Measurements from ENCODE around the gene ITGB5.
A peak's percentile ranks its signal among the peaks of the same experiment; 100 is the strongest.
"Not testable (repeated sequence)": the region's sequence is repeated elsewhere in the genome, so short reads cannot be mapped to it uniquely, and the experiment has no call there.

Gene ITGB5

GRCh38 chr3:124786511-124787241 lies 100.5 kb downstream of the ITGB5 start:
- DNase-seq, result no peak

GRCh38 chr3:124785973-124786372 lies 101.2 kb downstream of the ITGB5 start:
- no peak for DNase-seq

GRCh38 chr3:124784686-124785382 lies 102.3 kb downstream of the ITGB5 start:
- DNase-seq, result peak; percentile 23

- no peak for DNase-seq
These were observed 103.5 kb downstream of the ITGB5 start for GRCh38 chr3:124783696-124784095.

GRCh38 chr3:124782377-124782712 lies 104.8 kb downstream of the ITGB5 start:
- DNase-seq, result not testable (repeated sequence)

- DNase-seq, result no peak
These were observed 105.4 kb downstream of the ITGB5 start for GRCh38 chr3:124781476-124782376.

- DNase-seq, result no peak
These were observed 106.2 kb downstream of the ITGB5 start for GRCh38 chr3:124780761-124781475.

GRCh38 chr3:124780356-124780755 lies 106.8 kb downstream of the ITGB5 start:
- no peak for DNase-seq

- DNase-seq, result no peak
These were observed 107.4 kb downstream of the ITGB5 start for GRCh38 chr3:124779751-124780191.

- DNase-seq, result no peak
These were observed 108.0 kb downstream of the ITGB5 start for GRCh38 chr3:124779116-124779515.

GRCh38 chr3:124777762-124778470 lies 109.2 kb downstream of the ITGB5 start:
- no peak for DNase-seq

- DNase-seq, result no peak
These were observed 110.3 kb downstream of the ITGB5 start for GRCh38 chr3:124776856-124777255.

- DNase-seq, result no peak
These were observed 111.3 kb downstream of the ITGB5 start for GRCh38 chr3:124775877-124776276.

- no peak for DNase-seq
These were observed 112.2 kb downstream of the ITGB5 start for GRCh38 chr3:124774841-124775402.

- no peak for DNase-seq
These were observed 112.8 kb downstream of the ITGB5 start for GRCh38 chr3:124774327-124774718.

GRCh38 chr3:124773351-124774326 lies 113.5 kb downstream of the ITGB5 start:
- no peak for DNase-seq

GRCh38 chr3:124772081-124772831 lies 114.9 kb downstream of the ITGB5 start:
- no peak for DNase-seq

- no peak for DNase-seq
These were observed 116.1 kb downstream of the ITGB5 start for GRCh38 chr3:124771083-124771445.

GRCh38 chr3:124770336-124771082 lies 116.7 kb downstream of the ITGB5 start:
- DNase-seq, result no peak

Measured in activated CD4-positive, alpha-beta T cell treated with anti-CD3 and anti-CD28 coated beads, Interleukin-2, amount 50 U/mL, for 16 hours (primary cell).